GM18951 (cell line): Measurements from ENCODE around the gene NSRP1.

Experiments
- POLR2A ChIP-seq: IDR thresholded peaks from 4 replicates; pipeline ENCODE4 v1.6.1; 2011; ENCODE audit warnings: mild to moderate bottlenecking; ENCODE audit not compliant: insufficient read length, insufficient read depth; ENCODE audit errors: extremely low read depth
- in situ Hi-C: fragments of 300-500 bp; cut with MboI; formaldehyde crosslinking; loops from one replicate; pipeline ENCODE4 v1.12.0; 2022; ENCODE audit warnings: low sequenced_read_pairs, mixed read lengths, inconsistent platforms; ENCODE audit not compliant: unreplicated experiment

NSRP1 gene

GRCh38 chr17:30095507-30096244 lies 20.9 kb upstream of the NSRP1 start:
- TF ChIP-seq POLR2A, result no peak
- in situ Hi-C loops, result no loop called here

GRCh38 chr17:30101686-30102390 lies 14.8 kb upstream of the NSRP1 start:
- in situ Hi-C loops, result loop anchor here (10.0 to 25.0 kb wide), 3 partner anchors 173 to 610 kb away; partner anchors contain the start of gene TMIGD1
- TF ChIP-seq POLR2A, result no peak

DNA sequence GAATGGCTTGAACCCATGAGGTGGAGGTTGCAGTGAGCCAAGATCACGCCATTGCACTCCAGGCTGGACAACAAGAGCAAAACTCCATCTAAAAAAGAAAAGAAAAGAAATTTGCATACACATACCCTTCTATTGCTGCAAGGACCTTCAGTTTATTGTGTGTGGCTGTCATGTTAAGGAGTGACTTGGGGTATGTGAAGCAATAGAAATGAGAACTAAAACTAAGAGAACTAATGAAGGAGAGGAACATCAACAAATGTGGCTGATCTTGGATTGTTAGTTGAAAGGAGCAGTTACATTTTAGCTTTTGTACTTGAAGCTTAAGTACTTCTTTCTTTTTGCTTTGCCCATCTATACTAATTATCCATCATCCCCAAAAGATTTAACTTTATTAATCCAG lies 12.7 kb upstream of the NSRP1 start:
- no peak for TF ChIP-seq POLR2A
- in situ Hi-C loops, result loop anchor here (10.0 to 25.0 kb wide), 3 partner anchors 171 to 608 kb away; partner anchors contain the start of gene TMIGD1

GRCh38 chr17:30104575-30105339 lies 11.9 kb upstream of the NSRP1 start:
- no peak for TF ChIP-seq POLR2A
- in situ Hi-C loops, result loop anchor here (10.0 to 25.0 kb wide), 3 partner anchors 170 to 608 kb away; partner anchors contain the start of gene TMIGD1

- TF ChIP-seq POLR2A, result no peak
- in situ Hi-C loops, result loop anchor here (25.0 kb wide), 1 partner anchor 600 kb away; no protein-coding TSS in a partner anchor
Observed at GRCh38 chr17:30112794-30113193, 3.8 kb upstream of the NSRP1 start.

DNA sequence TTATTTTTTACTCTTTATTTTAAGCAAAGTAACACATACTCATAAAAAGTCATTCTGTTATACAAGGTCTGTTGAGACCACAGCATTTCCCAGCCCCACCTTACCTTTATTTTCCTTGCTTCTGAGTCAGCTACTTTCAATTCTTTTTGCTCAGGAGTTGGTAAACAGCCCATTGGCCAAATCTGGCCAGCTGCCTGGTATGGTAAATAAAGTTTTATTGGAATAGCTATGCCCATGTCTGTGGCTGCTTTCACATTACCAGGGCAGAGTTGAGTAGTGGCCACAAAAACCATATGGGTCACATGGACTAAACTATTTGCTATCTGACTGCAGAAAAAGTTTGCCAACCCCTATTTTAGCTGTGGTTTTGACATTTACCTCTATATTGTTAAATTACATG lies 3.4 kb upstream of the NSRP1 start:
- no peak for TF ChIP-seq POLR2A
- in situ Hi-C loops, result loop anchor here (25.0 kb wide), 1 partner anchor 599 kb away; no protein-coding TSS in a partner anchor

DNA sequence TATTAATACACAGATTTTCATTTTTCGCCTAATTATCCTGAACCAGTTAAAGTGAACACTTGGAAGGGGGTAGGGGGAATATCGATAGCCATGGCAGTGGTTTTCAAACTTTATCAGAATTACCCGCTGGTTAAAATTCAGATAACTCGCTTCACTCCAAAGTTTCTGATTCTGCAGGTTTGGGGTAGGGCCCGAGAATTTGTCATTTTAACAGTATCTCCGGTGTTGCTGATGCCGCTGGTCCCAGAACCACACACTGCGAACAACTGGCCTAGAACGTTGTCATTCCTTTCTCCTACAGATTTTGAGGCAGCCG lies 313 bp upstream of the NSRP1 start:
- TF ChIP-seq POLR2A, result no peak
- in situ Hi-C loops, result loop anchor here (25.0 kb wide), 1 partner anchor 596 kb away; no protein-coding TSS in a partner anchor

DNA sequence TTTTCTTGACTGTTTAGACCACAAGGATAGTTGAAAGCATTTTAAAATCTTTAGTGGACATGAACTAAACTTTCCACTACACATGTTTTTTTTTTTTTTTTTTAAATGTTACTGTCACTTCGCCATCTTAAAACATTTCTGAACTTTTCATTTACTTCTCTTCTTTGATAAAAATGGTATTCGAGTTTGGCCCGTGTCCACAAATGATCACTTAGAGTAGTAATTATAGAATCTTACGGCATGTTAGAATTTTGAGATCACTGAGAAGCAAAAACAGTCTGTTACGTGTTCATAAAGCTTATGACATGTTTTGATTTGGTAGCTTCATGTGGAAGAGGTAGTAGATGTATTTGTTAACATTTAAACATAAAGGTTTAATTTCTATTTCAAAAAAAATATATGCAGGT lies 1.1 kb downstream of the NSRP1 start:
- in situ Hi-C loops, result loop anchor here (25.0 kb wide), 1 partner anchor 595 kb away; no protein-coding TSS in a partner anchor
- no peak for TF ChIP-seq POLR2A

- in situ Hi-C loops, result loop anchor here (25.0 kb wide), 1 partner anchor 594 kb away; no protein-coding TSS in a partner anchor
Observed at GRCh38 chr17:30118635-30119034, 2.0 kb downstream of the NSRP1 start.

DNA sequence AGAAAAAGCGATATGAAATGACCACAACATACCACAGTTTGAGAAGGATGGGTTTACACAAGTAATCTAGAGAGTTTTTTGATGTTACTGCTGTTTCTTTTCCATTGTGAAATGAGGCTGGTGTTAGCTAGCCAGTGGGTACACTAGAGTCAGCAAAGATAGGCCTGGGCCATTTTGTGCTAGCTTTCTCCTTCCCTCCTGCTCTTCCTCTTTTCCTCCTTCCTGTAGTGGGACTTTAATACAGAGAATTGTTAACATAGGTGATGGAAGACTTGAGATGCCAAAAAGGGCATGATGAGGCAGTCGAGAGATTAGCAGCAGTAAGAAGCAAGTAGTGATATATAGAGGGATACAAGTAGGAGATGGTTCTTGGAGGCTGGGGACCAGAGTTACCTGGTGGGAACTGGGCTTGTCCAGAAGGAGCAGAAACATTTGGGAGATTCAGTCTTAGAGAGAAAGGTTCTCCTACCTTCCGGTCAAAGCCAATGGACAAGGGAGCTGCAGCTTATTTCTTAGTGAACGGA lies 7.7 kb downstream of the NSRP1 start:
- in situ Hi-C loops, result loop anchor here (10.0 to 25.0 kb wide), 2 partner anchors 140 to 588 kb away; no protein-coding TSS in a partner anchor
- TF ChIP-seq POLR2A, result no peak

- in situ Hi-C loops, result no loop called here
- no peak for TF ChIP-seq POLR2A
Observed at GRCh38 chr17:30130121-30130520, 13.5 kb downstream of the NSRP1 start.

DNA sequence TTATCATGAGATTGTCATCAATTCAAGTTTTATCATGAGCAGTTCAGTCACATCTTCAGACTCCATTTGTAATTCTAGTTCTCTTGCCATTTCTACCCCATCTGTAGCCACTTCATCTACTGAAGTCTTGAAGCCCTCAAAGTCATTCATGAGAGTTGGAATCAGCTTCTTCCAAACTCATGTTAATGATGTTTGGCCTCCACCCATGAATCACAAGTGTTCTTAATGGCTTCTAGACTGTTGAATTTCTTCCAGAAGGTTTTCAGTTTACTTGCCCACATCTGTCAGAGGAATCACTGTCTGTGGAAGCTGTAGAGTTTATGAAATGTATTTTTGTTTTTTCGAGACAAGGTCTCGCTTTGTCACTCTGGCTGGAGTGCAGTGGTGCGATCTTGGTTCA lies 16.0 kb downstream of the NSRP1 start:
- in situ Hi-C loops, result no loop called here
- TF ChIP-seq POLR2A, result no peak

GRCh38 chr17:30133197-30133596 lies 16.6 kb downstream of the NSRP1 start:
- in situ Hi-C loops, result no loop called here
- no peak for TF ChIP-seq POLR2A
